ENCODE measurements around the gene PLEKHM3.
A peak's percentile ranks its signal among the peaks of the same experiment; 100 is the strongest.

The PLEKHM3 gene

GRCh38 chr2:207892716-207893402, 132.5 kb downstream of the PLEKHM3 start:
- TF ChIP-seq CTCF (IDR thresholded peaks at IDR 0.05; ENCODE audit: low read depth, low read length) = no peak
- TF ChIP-seq EZH2phosphoT487 (IDR thresholded peaks at IDR 0.05; ENCODE audit: low read depth) = no peak
- H3K27ac ChIP-seq (ENCODE audit: low read length) = no peak overlapping the region

GRCh38 chr2:207891086-207891844, 134.1 kb downstream of the PLEKHM3 start:
- Histone ChIP-seq H3K4me3 (ENCODE audit: low read length) (no peak overlapping the region), H3K36me3 (replicated peaks; ENCODE audit: low read depth, low read length) (no peaks in the 10 kb centered on the region), H3K4me2 (ENCODE audit: low read length) (no peak overlapping the region), H4K20me1 (ENCODE audit: insufficient read depth, low read length) (no peaks in the 10 kb centered on the region), H3K9me3 (ENCODE audit: insufficient read depth, low read length) (no peaks in the 10 kb centered on the region), H3K27me3 (ENCODE audit: low read depth, low read length) (no peaks in the 10 kb centered on the region), H3K27ac (ENCODE audit: low read length) (no peak overlapping the region), H2AFZ (ENCODE audit: low read depth, low read length) (no peak overlapping the region), H3K79me2 (ENCODE audit: low read length) (no peaks in the 10 kb centered on the region), H3K4me1 (ENCODE audit: low read length) (peaks cover 11% of the 10 kb centered on the region), H3K9ac (ENCODE audit: low read length) (no peak overlapping the region)
- no peak for TF ChIP-seq CTCF (IDR thresholded peaks at IDR 0.05; ENCODE audit: low read depth, low read length)
- no peak for TF ChIP-seq EZH2phosphoT487 (IDR thresholded peaks at IDR 0.05; ENCODE audit: low read depth)

More at GRCh38 chr2:207892716-207893402, 132.5 kb downstream of the PLEKHM3 start:
- no peak overlapping the region for H2AFZ ChIP-seq (ENCODE audit: low read depth, low read length)
- no peaks in the 10 kb centered on the region for H4K20me1 ChIP-seq (ENCODE audit: insufficient read depth, low read length)
- H3K4me1 ChIP-seq (ENCODE audit: low read length) = no peaks in the 10 kb centered on the region
- no peak overlapping the region for H3K4me3 ChIP-seq (ENCODE audit: low read length)
- H3K79me2 ChIP-seq (ENCODE audit: low read length) = no peaks in the 10 kb centered on the region
- no peaks in the 10 kb centered on the region for H3K9me3 ChIP-seq (ENCODE audit: insufficient read depth, low read length)
- H3K4me2 ChIP-seq (ENCODE audit: low read length) = no peak overlapping the region
- H3K9ac ChIP-seq (ENCODE audit: low read length) = no peak overlapping the region
- H3K27me3 ChIP-seq (ENCODE audit: low read depth, low read length) = no peaks in the 10 kb centered on the region
- no peaks in the 10 kb centered on the region for H3K36me3 ChIP-seq (replicated peaks; ENCODE audit: low read depth, low read length)

- H2AFZ ChIP-seq (ENCODE audit: low read depth, low read length) = no peak overlapping the region
- H3K9me3 ChIP-seq (ENCODE audit: insufficient read depth, low read length) = no peaks in the 10 kb centered on the region
- no peak overlapping the region for H3K9ac ChIP-seq (ENCODE audit: low read length)
- H3K4me1 ChIP-seq (ENCODE audit: low read length) = peaks cover 49% of the 10 kb centered on the region
- H4K20me1 ChIP-seq (ENCODE audit: insufficient read depth, low read length) = no peaks in the 10 kb centered on the region
- no peak overlapping the region for H3K4me3 ChIP-seq (ENCODE audit: low read length)
- no peaks in the 10 kb centered on the region for H3K36me3 ChIP-seq (replicated peaks; ENCODE audit: low read depth, low read length)
- TF ChIP-seq CTCF (IDR thresholded peaks at IDR 0.05; ENCODE audit: low read depth, low read length) (no peak), EZH2phosphoT487 (IDR thresholded peaks at IDR 0.05; ENCODE audit: low read depth) (no peak)
- no peak overlapping the region for H3K4me2 ChIP-seq (ENCODE audit: low read length)
- no peaks in the 10 kb centered on the region for H3K27me3 ChIP-seq (ENCODE audit: low read depth, low read length)
- H3K27ac ChIP-seq (ENCODE audit: low read length) = no peak overlapping the region
- H3K79me2 ChIP-seq (ENCODE audit: low read length) = no peaks in the 10 kb centered on the region
These were observed 137.8 kb downstream of the PLEKHM3 start for GRCh38 chr2:207887500-207887899.

- Histone ChIP-seq H3K4me2 (ENCODE audit: low read length) (0 out of 2 replicates have a peak overlapping the region, but pooled peaks have one; percentile 70), H2AFZ (ENCODE audit: low read depth, low read length) (no peak overlapping the region), H3K27me3 (ENCODE audit: low read depth, low read length) (no peaks in the 10 kb centered on the region), H3K27ac (ENCODE audit: low read length) (peak overlapping the region; percentile 95), H3K36me3 (replicated peaks; ENCODE audit: low read depth, low read length) (no peaks in the 10 kb centered on the region), H3K79me2 (ENCODE audit: low read length) (no peaks in the 10 kb centered on the region), H3K9me3 (ENCODE audit: insufficient read depth, low read length) (no peaks in the 10 kb centered on the region), H3K9ac (ENCODE audit: low read length) (no peak overlapping the region), H4K20me1 (ENCODE audit: insufficient read depth, low read length) (no peaks in the 10 kb centered on the region), H3K4me1 (ENCODE audit: low read length) (peaks cover 50% of the 10 kb centered on the region), H3K4me3 (ENCODE audit: low read length) (no peak overlapping the region)
- TF ChIP-seq CTCF (IDR thresholded peaks at IDR 0.05; ENCODE audit: low read depth, low read length) (no peak), EZH2phosphoT487 (IDR thresholded peaks at IDR 0.05; ENCODE audit: low read depth) (no peak)
These were observed 140.3 kb downstream of the PLEKHM3 start for GRCh38 chr2:207885010-207885409.

All from OCI-LY3 (cell line).